NCI-H524 (cell line): ENCODE data around the gene SH3GL1.

Experiments
- DNase-seq, 2 experiments: peaks; one replicate each; lab custom pipeline; 2025; lab: John Stamatoyannopoulos, UW

SH3GL1 gene

GRCh38 chr19:4396949-4397783 lies 3.2 kb downstream of the SH3GL1 start:
- DNase-seq, result no peak

GRCh38 chr19:4393947-4394590 lies 6.3 kb downstream of the SH3GL1 start:
- no peak for DNase-seq

GRCh38 chr19:4391701-4392483 lies 8.5 kb downstream of the SH3GL1 start:
- DNase-seq, result no peak

- no peak for DNase-seq
Measured at GRCh38 chr19:4391306-4391693, 9.0 kb downstream of the SH3GL1 start.

- DNase-seq, result no peak
Measured at GRCh38 chr19:4390567-4391305, 9.6 kb downstream of the SH3GL1 start.

GRCh38 chr19:4390017-4390566 lies 10.3 kb downstream of the SH3GL1 start:
- DNase-seq, result no peak

GRCh38 chr19:4389511-4390016 lies 10.8 kb downstream of the SH3GL1 start:
- DNase-seq, result no peak

- DNase-seq, result no peak
Measured at GRCh38 chr19:4389064-4389375, 11.3 kb downstream of the SH3GL1 start.

- DNase-seq, result no peak
Measured at GRCh38 chr19:4388337-4389063, 11.8 kb downstream of the SH3GL1 start.

- no peak for DNase-seq
Measured at GRCh38 chr19:4386041-4386782, 14.1 kb downstream of the SH3GL1 start.

- no peak for DNase-seq
Measured at GRCh38 chr19:4385291-4386040, 14.9 kb downstream of the SH3GL1 start.

GRCh38 chr19:4380254-4380727 lies 20.1 kb downstream of the SH3GL1 start:
- no peak for DNase-seq

- DNase-seq, result no peak
Measured at GRCh38 chr19:4379383-4380253, 20.7 kb downstream of the SH3GL1 start.

- DNase-seq, result no peak
Measured at GRCh38 chr19:4378886-4379285, 21.5 kb downstream of the SH3GL1 start.

GRCh38 chr19:4376991-4377781 lies 23.2 kb downstream of the SH3GL1 start:
- no peak for DNase-seq

GRCh38 chr19:4376671-4376990 lies 23.7 kb downstream of the SH3GL1 start:
- DNase-seq, result no peak

- DNase-seq, result no peak
Measured at GRCh38 chr19:4376028-4376670, 24.2 kb downstream of the SH3GL1 start.
